Left lobe of liver (tissue), 2 donors: ENCODE data around the gene PSD4. TPM values are rescaled to one million over a fixed set of nuclear protein-coding genes. Genes with fewer than 3 reads are reported as not detected.

Experiments
- ATAC-seq: fragments of 200-7000 bp; cut with Tn5 transposase; one replicate; pipeline ENCODE4 v1.9.1; 2020; ENCODE audit warnings: mild to moderate bottlenecking, moderate library complexity
- DNase-seq: peaks from one replicate; pipeline ENCODE4 v3.0.0-alpha.2; 2020; ENCODE audit warnings: low spot score
- total RNA-seq: library from RNA; stranded (reverse); gene quantifications from one replicate; pipeline ENCODE4 v1.2.1, GENCODE V29; 2021
- donor health status: DM: no; HTN: no; CAD: no; lungs with moderate emphysema.
- donor health status: DM: no; HTN: yes; CAD: no.

The PSD4 gene
- total RNA-seq, 1 donor from 2014 or later, result 60.3 TPM

GRCh38 chr2:113166187-113166645 lies 7.6 kb upstream of the PSD4 start:
- ATAC-seq (no peak), DNase-seq (no peak)

DNA sequence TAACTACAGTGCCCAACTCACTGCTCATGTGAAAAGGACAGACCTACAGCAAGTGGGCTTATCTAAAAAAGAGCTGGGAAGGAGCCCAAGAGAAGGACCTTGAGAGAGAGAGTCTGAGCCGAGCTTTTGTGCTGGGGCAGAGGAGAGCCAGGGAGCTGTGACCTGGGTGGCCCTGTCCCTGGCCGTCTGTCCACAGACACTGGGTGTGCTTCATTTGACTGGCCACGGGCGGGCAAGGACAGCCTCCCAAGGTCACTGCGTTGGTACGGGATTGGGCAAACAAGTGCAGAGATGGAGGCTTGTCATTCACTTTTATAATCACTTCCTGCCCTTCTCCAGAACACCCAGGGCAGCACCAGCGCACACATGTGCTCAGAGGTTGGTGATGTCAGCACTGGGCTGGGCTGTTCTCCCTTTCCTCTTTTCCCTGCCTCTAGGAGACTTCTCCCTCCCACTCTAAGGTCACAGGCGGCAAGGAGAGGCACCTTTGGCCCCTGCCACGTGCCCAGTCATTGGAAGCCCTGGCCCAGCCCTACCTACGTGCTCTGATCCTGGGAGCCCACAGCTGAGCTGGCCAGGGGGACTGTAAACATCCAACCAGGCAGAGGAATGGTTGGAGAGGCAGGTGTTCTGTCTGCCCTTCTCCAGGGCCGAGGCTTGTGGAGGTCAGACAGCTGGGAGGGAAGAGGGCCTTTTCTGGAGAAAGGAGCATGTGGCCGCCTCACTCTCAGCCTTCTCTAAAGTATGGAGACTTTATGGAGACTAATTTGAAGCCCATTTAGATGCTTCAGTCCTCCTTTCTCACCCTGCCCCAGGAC lies 6.4 kb upstream of the PSD4 start:
- ATAC-seq, result peak; percentile 83
- DNase-seq, result peak; percentile 97

DNA sequence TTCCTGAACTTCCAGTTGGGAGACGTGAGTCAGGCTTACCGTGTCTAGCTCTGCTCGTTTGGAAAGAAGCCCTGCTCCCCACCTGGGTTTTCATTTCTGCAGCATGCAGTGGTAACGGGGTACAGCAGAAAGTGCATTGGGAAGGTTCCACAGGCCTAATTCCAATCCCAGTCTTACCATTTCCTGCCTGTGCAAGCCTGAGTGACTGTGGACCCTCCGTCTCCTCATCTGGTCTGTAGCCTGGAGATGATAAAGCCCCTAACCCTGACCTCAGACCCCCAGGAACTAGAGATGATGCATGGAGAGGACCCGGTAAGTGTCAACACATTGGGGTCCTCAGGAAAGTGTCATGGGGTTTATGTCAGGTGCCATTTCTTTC lies 5.8 kb upstream of the PSD4 start:
- ATAC-seq, result no peak
- DNase-seq, result no peak

DNA sequence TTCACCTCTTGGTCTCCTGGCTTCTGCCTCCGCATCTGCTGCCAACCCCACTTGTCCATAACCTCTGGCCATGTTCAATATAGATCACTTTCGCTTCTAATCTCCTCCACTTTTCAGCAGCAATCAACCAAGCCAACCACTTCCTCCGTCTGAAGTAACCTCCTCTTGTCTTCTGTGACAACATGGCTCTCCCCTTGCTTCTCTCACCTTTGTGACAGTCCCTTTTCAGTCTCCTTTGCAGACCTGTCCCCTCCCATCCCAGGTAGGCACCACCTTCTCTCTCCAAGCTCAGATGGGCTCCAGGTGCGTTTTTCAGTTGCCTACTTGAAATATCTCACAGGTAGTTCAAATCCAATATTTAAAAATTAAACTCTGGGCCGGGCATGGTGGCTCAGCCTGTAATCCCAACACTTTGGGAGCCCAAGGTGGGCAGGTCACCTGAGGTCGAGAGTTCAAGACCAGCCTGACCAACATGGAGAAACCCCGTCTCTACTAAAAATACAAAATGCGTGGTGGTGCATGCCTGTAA lies 4.7 kb upstream of the PSD4 start:
- DNase-seq (peak; percentile 35), ATAC-seq (no peak)

DNA sequence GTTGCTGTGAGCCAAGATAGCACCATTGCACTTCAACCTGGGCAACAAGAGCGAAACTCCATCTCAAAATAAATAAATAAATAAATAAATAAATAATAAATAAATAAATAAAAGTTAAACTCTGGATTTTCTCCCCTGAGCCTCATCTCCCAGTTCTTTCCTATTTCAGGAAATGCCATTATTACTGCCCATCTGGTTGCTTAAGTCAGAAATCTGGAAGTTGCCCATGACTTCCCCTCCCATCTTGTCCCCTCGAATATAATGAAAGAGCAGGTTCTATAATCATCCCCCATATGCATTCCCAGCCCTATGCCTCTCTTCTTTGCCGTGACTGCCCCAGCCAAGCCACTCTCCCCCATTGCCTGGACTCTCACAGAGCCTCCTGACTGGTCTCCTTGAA lies 4.2 kb upstream of the PSD4 start:
- no peak for DNase-seq
- ATAC-seq, result no peak

DNA sequence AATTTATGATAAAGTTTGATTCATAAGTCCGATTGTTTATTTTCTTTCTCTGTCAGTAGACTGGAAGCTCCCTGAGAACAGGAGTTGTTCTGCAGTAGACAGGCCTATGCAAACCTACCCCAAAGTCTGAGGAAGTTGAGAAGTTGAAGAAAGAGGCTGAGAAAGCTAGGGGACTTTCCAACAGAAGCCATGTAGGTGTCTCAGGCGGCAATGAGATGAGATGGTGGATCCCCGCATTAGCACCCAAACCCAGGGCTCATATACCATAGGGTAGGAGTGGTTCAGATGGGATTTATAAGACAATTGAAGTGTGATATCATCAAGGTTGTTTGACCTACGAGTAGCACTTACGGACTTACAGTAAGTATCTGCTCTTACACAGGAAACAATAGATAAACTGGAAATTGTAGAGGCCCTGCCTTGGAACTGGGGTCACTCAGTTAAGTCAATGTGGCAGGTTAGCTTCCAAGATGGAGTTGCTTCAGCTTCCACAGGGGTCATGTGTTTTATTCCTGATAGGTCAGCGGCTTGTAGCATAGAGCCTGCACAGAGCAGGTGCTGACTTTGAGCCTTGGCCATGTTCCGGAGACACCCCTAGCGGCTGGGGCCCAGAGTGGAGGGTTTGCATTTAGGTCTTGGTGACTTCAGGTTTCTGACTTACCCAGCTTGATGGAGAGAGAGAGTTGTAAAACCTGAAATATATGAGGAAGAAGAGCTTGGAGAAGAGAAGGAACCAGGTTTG lies 2.3 kb upstream of the PSD4 start:
- ATAC-seq, result no peak
- DNase-seq, result peak; percentile 14

GRCh38 chr2:113172721-113173541 lies 840 bp upstream of the PSD4 start:
- peak; percentile 36 for DNase-seq

GRCh38 chr2:113174376-113174750 lies 592 bp downstream of the PSD4 start:
- no peak for ATAC-seq
- no peak for DNase-seq

More at GRCh38 chr2:113172721-113173541, 840 bp upstream of the PSD4 start:
- ATAC-seq, result no peak

DNA sequence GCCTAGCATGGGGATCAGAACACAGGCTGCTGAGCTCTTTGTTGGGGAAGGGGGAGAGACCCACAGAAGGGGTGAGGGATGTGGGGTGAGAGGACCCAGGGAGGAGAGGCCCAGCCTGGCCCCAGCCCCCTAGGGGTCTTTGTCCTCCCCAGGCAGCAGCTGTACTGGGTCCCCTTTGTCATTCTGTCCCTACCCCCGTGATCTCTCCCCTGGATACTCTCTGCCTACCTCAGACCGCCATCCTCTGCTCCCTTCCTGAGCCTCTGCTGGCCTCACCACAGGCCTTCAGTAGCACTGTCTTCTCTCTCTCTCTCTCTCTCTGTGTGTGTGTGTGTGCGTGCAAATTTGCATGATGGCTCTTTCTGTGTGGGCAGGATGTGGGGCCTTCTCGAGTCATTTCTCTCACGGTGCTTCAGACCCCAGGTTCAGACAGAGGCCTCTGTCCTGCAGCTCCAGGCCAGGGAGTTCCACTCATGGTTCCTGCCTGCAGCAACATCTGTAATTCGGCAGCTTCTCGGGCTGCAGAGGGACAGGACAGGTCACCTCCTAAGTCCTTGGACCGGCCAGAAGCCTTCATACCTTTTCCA lies 1.4 kb downstream of the PSD4 start:
- peak; percentile 7 for ATAC-seq
- DNase-seq, result no peak

- ATAC-seq, result no peak
- DNase-seq, result no peak
These were observed 2.2 kb downstream of the PSD4 start for GRCh38 chr2:113175736-113176695.

DNA sequence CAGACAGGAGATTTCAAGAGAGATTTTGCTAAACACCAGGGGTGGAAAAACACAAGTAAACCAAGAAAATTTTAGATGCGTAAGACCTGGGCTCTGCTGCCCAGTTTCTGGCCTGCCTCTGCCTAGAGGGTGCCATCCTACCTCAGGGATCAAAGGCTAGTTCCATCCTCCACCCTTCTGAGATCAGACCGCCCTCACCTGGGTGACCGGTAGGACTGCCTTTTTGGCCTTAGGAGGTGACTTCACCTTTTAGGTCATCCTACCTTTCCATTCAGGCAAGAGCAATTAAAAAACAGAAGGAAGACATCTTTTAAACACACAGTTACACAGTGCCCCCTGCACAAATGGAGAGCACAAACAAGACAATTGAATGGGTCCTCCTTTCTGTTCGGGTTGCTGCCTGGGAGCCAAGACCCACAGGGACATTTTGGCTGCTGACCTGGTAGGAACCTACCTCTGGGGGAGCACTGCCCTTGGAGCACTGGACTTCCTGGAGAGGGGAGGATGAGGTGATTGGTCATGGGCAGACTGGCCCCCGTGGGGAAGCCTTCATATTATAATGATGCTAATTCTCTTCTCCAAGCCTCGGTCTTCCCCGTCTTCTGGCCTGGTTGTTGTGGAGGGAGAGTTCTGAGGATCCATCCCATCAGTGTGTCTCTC lies 3.1 kb downstream of the PSD4 start:
- DNase-seq (no peak), ATAC-seq (no peak)

DNA sequence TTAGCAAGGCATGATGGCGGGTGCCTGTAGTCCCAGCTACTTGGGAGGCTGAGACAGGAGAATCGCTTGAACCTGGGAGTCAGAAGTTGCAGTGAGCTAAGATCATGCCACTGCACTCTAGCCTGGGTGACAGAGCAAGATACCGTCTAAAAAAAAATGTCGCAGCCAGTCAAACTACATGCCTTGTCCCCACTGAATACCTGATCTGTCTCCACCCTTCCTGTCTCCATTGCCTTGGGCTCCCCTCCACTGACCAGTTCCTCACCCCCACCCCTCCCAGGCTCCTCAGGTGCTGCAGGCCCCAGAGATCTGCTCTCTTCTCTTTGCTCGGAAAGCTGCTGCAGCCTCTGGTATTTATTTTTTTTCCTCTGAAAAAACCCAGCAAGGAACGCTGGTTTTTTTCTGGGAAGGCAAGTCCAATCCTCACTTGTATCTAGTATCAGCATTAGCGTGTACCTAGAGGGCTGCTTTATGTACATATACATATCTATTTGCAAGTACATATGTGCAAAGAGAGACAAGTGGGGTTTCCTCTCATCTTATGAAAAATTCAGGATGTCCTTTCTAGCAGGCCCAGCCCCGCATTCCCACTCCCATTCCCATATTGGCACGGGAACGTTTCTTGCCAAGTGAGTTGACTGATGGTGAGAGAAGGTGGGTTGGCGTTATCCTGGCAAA lies 4.4 kb downstream of the PSD4 start:
- ATAC-seq (no peak), DNase-seq (no peak)

- DNase-seq, result no peak
- ATAC-seq, result no peak
These were observed 5.1 kb downstream of the PSD4 start for GRCh38 chr2:113178891-113179290.

DNA sequence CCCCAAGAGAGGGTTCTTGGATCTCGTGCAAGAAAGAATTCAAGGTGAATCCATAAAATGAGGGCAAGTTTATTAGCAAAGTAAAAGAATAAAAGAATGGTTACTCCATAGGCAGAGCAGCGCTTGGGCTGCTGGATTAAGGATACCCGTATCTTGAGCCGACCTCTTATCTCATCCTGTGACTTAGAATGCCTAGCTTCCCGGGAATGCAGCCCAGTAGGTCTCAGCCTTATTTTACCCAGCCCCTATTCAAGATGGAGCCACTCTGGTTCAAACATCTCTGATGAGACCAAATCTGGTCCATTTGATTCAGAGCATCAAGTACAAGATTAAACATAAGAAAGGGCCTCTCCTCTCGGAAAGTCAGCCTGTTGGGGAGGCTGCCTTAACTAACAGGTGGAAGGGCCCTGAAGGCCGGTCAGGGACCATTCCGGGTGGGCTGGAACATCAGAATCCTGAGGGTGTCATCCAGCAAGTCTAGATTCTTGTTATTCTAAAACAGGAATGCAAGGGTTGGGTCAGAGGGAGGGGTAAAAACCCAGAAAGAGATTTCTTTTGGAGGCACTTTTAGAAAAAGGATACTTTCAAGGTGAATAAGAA lies 5.8 kb downstream of the PSD4 start:
- ATAC-seq, result no peak
- DNase-seq, result no peak

- DNase-seq (no peak), ATAC-seq (peak; percentile 31)
These were observed 6.6 kb downstream of the PSD4 start for GRCh38 chr2:113180131-113180946.

DNA sequence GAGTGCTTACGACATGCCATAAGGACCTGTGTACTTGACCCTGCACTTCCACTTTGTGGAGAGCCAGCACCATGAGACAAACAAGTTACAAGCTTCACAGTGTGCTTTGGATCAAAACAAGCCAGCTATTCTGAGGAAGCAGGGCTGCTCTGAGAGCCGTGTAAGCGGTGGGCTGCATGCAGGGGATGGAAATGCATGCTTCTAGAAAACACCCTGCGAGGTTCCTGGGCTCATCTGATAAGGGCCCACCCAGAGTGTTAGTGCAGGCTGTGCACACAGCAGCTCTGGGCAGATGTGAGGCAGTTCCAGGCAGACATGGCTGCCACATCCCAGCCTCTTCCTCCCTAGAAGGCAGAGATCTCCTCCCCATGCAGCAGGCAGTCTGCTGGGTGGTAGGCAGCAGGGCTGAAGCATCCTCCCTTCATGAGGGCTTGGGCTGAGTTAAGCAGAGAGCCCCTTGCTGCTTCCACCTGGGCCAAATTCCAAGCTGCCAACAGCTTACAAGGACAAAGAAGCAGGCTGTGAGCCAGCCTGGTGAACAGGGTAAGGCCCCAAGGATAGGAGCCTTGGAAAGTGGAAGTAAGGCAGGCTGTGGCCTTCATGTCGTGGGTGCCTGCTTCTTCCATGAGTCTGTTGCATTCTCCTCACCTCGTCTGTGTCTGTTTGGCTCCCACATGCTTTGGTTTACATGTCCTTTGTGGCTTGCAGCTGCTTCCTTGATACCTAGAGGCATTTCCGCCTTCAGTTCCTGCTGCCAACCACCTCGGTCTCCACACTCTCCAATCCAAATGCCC lies 7.7 kb downstream of the PSD4 start:
- DNase-seq (peak; percentile 64), ATAC-seq (peak; percentile 69)
